Measurements from ENCODE around the gene EP400. TPM values are rescaled to one million over a fixed set of nuclear protein-coding genes. Genes with fewer than 3 reads are reported as not detected.

The EP400 gene
- total RNA-seq, 3 donors from 2014 or later = 34.9 to 47.8 (median 40.7) TPM

GRCh38 chr12:131939007-131939406, 10.7 kb upstream of the EP400 start:
- intact Hi-C loops (cut with DNase I, micrococcal nuclease) = no loop called here
- Histone ChIP-seq H3K4me1 (ENCODE audit: low read depth) (peaks cover 9% of the 10 kb centered on the region), H3K36me3 (ENCODE audit: low read depth) (no peaks in the 10 kb centered on the region), H3K9me3 (no peaks in the 10 kb centered on the region), H3K4me3 (no peak overlapping the region)
- TF ChIP-seq, protein P1, sequence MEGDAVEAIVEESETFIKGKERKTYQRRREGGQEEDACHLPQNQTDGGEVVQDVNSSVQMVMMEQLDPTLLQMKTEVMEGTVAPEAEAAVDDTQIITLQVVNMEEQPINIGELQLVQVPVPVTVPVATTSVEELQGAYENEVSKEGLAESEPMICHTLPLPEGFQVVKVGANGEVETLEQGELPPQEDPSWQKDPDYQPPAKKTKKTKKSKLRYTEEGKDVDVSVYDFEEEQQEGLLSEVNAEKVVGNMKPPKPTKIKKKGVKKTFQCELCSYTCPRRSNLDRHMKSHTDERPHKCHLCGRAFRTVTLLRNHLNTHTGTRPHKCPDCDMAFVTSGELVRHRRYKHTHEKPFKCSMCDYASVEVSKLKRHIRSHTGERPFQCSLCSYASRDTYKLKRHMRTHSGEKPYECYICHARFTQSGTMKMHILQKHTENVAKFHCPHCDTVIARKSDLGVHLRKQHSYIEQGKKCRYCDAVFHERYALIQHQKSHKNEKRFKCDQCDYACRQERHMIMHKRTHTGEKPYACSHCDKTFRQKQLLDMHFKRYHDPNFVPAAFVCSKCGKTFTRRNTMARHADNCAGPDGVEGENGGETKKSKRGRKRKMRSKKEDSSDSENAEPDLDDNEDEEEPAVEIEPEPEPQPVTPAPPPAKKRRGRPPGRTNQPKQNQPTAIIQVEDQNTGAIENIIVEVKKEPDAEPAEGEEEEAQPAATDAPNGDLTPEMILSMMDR (IDR thresholded peaks at IDR 0.05) = no peak
- ATAC-seq (peak; percentile 95), DNase-seq (peak; percentile 76 to 83 (median 80))

DNA sequence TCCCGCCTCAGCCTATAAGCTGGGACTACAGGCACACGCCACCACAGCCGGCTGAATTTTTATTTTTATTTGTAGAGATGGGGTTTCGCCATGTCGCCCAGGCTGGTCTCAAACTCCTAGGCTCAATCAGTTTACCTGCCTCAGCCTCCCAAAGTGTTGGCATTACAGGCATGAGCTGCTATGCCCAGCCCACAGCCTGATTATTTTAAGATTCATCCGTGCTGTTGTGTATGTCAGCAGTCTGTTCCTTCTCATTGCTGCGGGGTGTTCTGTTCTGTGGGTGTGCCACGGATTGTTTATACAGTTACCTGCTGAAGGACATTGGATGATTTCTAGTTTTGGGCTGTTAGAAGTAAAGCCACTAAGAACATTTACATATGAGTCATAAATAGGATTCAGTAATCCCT, 9.6 kb upstream of the EP400 start:
- Histone ChIP-seq H3K4me3 (no peak overlapping the region), H3K4me1 (ENCODE audit: low read depth) (peaks cover 9% of the 10 kb centered on the region), H3K36me3 (ENCODE audit: low read depth) (no peaks in the 10 kb centered on the region), H3K9me3 (no peaks in the 10 kb centered on the region)
- intact Hi-C loops (cut with DNase I, micrococcal nuclease) = no loop called here
- peak; percentile 60 for ATAC-seq
- TF ChIP-seq, protein P1 (IDR thresholded peaks at IDR 0.05) = no peak
- no peak for DNase-seq

DNA sequence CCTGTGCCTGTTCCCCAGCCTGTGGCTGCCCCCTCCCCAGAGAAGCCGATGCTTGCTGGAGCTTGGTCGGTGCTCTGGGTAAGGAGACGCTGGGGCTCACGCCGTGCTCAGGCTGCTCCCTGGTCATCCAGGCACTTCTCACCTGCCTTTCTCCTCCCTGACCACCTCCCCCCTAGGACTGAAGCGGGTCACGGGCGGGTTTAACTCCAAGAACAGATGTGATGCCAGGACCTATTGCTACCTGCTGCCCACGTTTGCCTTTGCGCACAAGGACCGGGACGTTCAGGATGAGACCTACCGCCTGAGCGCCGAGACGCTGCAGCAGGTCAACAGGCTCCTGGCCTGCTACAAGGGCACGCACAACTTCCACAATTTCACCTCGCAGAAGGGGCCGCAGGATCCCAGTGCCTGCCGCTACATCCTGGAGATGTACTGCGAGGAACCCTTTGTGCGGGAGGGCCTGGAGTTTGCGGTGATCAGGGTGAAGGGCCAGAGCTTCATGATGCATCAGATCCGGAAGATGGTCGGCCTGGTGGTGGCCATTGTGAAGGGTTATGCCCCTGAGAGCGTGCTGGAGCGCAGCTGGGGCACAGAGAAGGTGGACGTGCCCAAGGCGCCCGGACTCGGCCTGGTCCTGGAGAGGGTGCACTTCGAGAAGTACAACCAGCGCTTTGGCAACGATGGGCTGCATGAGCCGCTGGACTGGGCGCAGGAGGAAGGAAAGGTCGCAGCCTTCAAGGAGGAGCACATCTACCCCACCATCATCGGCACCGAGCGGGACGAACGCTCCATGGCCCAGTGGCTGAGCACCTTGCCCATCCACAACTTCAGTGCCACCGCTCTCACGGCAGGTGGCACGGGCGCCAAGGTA, 8.4 kb upstream of the EP400 start:
- no peak overlapping the region for H3K4me3 ChIP-seq
- H3K9me3 ChIP-seq = no peaks in the 10 kb centered on the region
- TF ChIP-seq, protein P1 (IDR thresholded peaks at IDR 0.05) = no peak
- DNase-seq (no peak), ATAC-seq (no peak)
- no peaks in the 10 kb centered on the region for H3K36me3 ChIP-seq (ENCODE audit: low read depth)
- intact Hi-C loops (cut with DNase I, micrococcal nuclease) = no loop called here
- H3K4me1 ChIP-seq (ENCODE audit: low read depth) = peaks cover 9% of the 10 kb centered on the region

GRCh38 chr12:131941987-131942341, 7.8 kb upstream of the EP400 start:
- Histone ChIP-seq H3K4me1 (ENCODE audit: low read depth) (peaks cover 9% of the 10 kb centered on the region), H3K4me3 (no peak overlapping the region), H3K36me3 (ENCODE audit: low read depth) (no peaks in the 10 kb centered on the region), H3K9me3 (no peaks in the 10 kb centered on the region)
- intact Hi-C loops (cut with DNase I, micrococcal nuclease) = no loop called here
- DNase-seq (no peak), ATAC-seq (no peak)
- TF ChIP-seq, protein P1 (IDR thresholded peaks at IDR 0.05) = no peak

DNA sequence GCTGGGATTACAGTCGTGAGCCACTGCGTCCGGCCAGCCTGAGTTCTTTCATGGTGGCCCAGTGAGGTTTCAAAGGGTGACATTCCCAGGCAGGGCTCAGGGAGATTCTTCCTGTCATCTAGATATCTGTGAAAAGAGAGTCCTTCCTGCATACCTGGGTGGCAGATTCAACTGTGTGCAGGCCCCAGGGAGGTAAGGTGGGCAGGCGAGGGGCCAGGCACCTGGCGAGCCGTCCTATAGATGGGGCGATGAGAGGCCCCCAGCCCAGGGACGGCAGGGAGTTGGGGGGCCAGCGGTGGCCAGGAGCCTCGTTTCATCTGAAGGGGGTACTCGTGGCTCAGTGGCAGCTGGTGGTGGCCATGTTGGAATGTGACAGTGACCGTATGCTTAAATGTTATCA, 7.1 kb upstream of the EP400 start:
- no peaks in the 10 kb centered on the region for H3K36me3 ChIP-seq (ENCODE audit: low read depth)
- TF ChIP-seq, protein P1 (IDR thresholded peaks at IDR 0.05) = no peak
- H3K4me3 ChIP-seq = no peak overlapping the region
- ATAC-seq (no peak), DNase-seq (peak in 1 of 3 donors; percentile 9)
- no peaks in the 10 kb centered on the region for H3K9me3 ChIP-seq
- intact Hi-C loops (cut with DNase I, micrococcal nuclease) = no loop called here
- H3K4me1 ChIP-seq (ENCODE audit: low read depth) = peaks cover 9% of the 10 kb centered on the region
